ENCODE measurements around the gene PRAMEF2. TPM values are rescaled to one million over a fixed set of nuclear protein-coding genes. Genes with fewer than 3 reads are reported as not detected.
"Not testable (repeated sequence)": the region's sequence is repeated elsewhere in the genome, so short reads cannot be mapped to it uniquely, and the experiment has no call there.

Gene PRAMEF2
- not detected in 2 replicates for total RNA-seq

- H3K4me3 ChIP-seq (ENCODE audit: low read depth, low read length); DNase-seq (ENCODE audit: low read depth): not testable (repeated sequence)
Measured at GRCh38 chr1:12856786-12857185, at the start of gene PRAMEF2. TSS of gene PRAMEF2 (plus strand) at chr1:12857086. CDS start at chr1:12859010, 1,924 bp downstream.

GRCh38 chr1:12809933-12810332 lies 47.0 kb upstream of the PRAMEF2 start:
- TF ChIP-seq CTCF (IDR thresholded peaks at IDR 0.05; ENCODE audit: insufficient read depth, low read depth, low read length) = no peak
- H3K4me3 ChIP-seq (ENCODE audit: low read depth, low read length) = no peak overlapping the region
- DNase-seq (ENCODE audit: low read depth) = no peak

- no peak for TF ChIP-seq CTCF (IDR thresholded peaks at IDR 0.05; ENCODE audit: insufficient read depth, low read depth, low read length)
- no peak overlapping the region for H3K4me3 ChIP-seq (ENCODE audit: low read depth, low read length)
- DNase-seq (ENCODE audit: low read depth) = no peak
Measured at GRCh38 chr1:12810691-12811408, 46.0 kb upstream of the PRAMEF2 start.

GRCh38 chr1:12811409-12811784 lies 45.5 kb upstream of the PRAMEF2 start:
- no peak overlapping the region for H3K4me3 ChIP-seq (ENCODE audit: low read depth, low read length)
- no peak for DNase-seq (ENCODE audit: low read depth)
- no peak for TF ChIP-seq CTCF (IDR thresholded peaks at IDR 0.05; ENCODE audit: insufficient read depth, low read depth, low read length)

GRCh38 chr1:12819061-12819460 lies 37.8 kb upstream of the PRAMEF2 start:
- not testable (repeated sequence) for DNase-seq (ENCODE audit: low read depth); H3K4me3 ChIP-seq (ENCODE audit: low read depth, low read length)

GRCh38 chr1:12831310-12831709 lies 25.6 kb upstream of the PRAMEF2 start, which contains the start of gene PRAMEF11:
TSS of gene PRAMEF11 (minus strand) at chr1:12831410. CDS start at chr1:12828789, 2,621 bp downstream.
- not testable (repeated sequence) for DNase-seq (ENCODE audit: low read depth)

GRCh38 chr1:12833251-12833650 lies 23.6 kb upstream of the PRAMEF2 start:
- not testable (repeated sequence) for DNase-seq (ENCODE audit: low read depth); H3K4me3 ChIP-seq (ENCODE audit: low read depth, low read length)

More at GRCh38 chr1:12831310-12831709, 25.6 kb upstream of the PRAMEF2 start, which contains the start of gene PRAMEF11:
- H3K4me3 ChIP-seq (ENCODE audit: low read depth, low read length) = not testable (repeated sequence)

- H3K4me3 ChIP-seq (ENCODE audit: low read depth, low read length); DNase-seq (ENCODE audit: low read depth): not testable (repeated sequence)
Measured at GRCh38 chr1:12848620-12849019, 8.3 kb upstream of the PRAMEF2 start, which contains the start of gene HNRNPCL1. TSS of gene HNRNPCL1 (minus strand) at chr1:12848720. CDS start at chr1:12848289, 431 bp downstream.

- no peak overlapping the region for H3K4me3 ChIP-seq (ENCODE audit: low read depth, low read length)
- DNase-seq (ENCODE audit: low read depth) = no peak
- TF ChIP-seq CTCF (IDR thresholded peaks at IDR 0.05; ENCODE audit: insufficient read depth, low read depth, low read length) = no peak
Measured at GRCh38 chr1:12851779-12852178, 5.1 kb upstream of the PRAMEF2 start.

GRCh38 chr1:12863131-12863880 lies 6.4 kb downstream of the PRAMEF2 start:
- not testable (repeated sequence) for H3K4me3 ChIP-seq (ENCODE audit: low read depth, low read length); DNase-seq (ENCODE audit: low read depth)

- DNase-seq (ENCODE audit: low read depth); H3K4me3 ChIP-seq (ENCODE audit: low read depth, low read length): not testable (repeated sequence)
Measured at GRCh38 chr1:12878453-12878852, 21.6 kb downstream of the PRAMEF2 start.

GRCh38 chr1:12886101-12886500 lies 29.2 kb downstream of the PRAMEF2 start, which contains the start of gene PRAMEF4:
TSS of gene PRAMEF4 (minus strand) at chr1:12886201. CDS start at chr1:12883394, 2,807 bp downstream.
- H3K4me3 ChIP-seq (ENCODE audit: low read depth, low read length); DNase-seq (ENCODE audit: low read depth): not testable (repeated sequence)

GRCh38 chr1:12898170-12898569 lies 41.3 kb downstream of the PRAMEF2 start, which contains the start of gene PRAMEF10:
TSS of gene PRAMEF10 (minus strand) at chr1:12898270. CDS start at chr1:12895847, 2,423 bp downstream.
- H3K4me3 ChIP-seq (ENCODE audit: low read depth, low read length); DNase-seq (ENCODE audit: low read depth): not testable (repeated sequence)
